ENCODE results near the gene MUC5B.

Gene MUC5B

DNA sequence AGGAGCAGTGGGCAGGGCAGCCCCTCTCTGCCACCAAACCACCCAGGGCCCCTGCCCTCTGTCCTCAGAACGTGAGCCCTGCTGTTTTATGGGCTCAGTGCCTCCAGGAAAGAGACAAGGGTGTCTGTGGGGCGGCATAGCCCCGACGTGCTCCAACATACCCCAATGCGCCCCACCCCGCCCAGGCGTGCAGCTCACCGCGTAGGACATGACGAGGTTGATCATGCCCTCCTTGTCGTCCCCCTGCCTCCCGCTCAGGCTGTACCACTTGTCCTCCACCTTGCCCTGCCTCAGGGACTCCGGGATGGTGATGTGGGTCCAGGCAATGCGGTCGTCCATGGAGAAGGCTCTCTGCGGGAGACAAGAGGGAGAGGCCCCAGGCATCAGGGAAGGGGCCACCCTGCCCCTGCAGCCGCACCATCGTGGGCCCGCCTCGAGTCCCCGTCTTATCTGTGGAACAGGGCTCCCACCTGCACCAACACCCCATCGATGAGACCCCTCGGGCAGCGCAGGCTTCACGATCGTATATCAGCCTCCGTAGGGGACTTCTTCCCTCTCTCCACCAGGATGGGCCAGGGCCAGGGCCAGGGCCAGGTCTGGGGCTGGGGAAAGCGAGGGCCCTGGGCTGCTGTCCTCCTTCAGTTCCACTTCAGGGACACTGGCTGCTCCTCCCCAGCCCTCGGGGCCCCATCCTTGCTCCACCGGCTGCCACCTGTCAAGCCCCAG is 65.7 kb downstream of the MUC5B start:
- no peak for FAIRE-seq

GRCh38 chr11:1289211-1289935 is 66.5 kb downstream of the MUC5B start:
- FAIRE-seq: no peak

DNA sequence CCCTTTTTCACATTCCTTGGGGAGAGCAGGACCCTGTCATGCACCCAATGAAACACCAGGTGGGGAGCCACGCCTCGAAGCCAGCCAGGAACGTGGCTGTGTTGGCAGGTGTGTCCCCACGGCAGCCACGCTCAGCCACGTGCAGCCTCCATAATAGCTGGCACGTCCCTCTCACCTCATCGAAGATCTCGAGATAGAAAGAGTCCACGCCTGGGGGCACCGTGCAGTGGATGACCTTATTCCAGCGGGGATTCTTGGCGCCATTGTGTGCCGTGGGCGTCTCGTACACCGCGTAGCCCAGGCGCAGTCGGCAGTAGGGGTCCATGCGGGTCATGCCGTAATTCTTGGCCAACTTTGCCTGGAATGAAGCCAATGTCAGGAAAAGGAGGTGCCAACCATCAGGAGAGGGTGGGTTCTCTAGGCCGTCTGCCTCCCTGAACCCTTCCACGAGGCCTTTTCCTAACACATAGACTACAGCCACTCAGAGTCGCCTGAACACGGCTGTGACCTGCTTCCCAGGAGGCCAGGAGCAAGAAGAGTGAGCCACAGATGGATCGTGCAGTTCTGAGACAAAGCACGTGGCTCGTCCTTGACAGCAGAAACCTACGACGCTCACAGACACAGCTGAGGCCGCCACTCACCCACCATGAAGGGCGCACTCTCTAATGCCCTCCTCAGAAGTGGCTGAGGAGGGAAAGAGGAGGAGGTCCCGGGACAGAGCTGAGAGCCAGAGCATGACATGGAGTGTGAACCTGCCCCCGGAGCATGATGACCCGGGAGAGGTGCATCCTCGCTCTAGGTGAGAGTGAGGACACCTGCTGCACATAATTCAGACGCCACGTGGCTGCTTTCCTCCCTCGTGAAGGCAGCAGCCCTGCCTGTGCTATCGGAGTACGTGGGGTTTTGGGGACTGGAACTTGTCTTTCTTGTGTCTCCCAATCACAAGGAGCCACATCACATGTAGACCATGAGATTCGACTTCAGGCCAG is 67.5 kb downstream of the MUC5B start:
- no peak for FAIRE-seq

- FAIRE-seq: no peak
These were observed 68.6 kb downstream of the MUC5B start for GRCh38 chr11:1291295-1292017.

DNA sequence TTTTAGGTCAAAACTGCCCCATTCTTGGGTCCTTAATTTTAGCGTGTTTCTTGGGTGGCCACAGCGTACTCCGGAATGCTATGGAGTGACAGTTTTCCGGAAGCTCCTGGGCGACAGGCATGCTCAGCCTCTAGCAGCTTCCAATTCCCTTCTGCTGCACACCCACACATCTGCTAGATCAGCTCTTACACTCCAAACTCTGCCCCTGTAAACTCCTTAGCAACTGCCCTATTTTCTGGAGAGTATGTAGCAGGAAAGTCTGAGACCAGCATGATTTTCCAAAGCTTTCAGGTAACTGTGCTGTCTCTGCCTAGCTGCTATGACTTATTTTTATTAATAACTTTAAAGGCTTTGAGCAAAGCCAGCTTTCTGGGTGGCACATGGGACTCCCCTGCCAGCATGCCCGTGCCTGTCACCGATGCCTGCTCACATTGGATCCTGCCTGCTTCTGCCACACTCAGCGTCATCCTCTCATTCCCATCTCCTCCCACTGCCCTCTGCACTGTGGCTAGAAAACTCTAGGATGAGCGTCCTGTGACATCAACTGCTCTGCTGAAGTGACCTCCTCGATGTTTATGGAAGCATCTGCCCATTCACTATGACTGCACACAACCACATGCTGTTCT is 69.3 kb downstream of the MUC5B start:
- no peak for FAIRE-seq

GRCh38 chr11:1292644-1293618 is 70.1 kb downstream of the MUC5B start:
- FAIRE-seq: no peak

- FAIRE-seq: no peak
These were observed 70.8 kb downstream of the MUC5B start for GRCh38 chr11:1293619-1294015.

DNA sequence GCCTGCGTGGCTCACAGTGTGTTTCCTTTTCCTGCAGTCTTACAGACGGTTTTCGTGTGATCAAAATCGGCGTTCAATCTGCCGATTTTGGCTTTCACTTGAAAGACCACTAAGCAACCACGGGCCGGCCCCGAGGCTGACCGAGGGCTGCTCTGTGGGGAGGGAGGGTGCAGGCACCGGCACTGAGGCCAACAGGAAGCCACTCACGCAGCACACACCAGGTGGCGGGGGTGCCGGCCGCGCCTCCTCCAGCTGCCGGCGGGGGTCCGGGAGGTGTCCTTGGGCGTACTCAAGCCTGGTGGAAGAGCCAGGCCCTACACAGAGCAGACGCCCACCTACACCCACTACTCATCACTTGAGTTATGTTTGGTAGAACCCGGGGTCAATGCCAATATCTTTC is 72.2 kb downstream of the MUC5B start:
- no peak for FAIRE-seq

- no peak for FAIRE-seq
These were observed 72.7 kb downstream of the MUC5B start for GRCh38 chr11:1295591-1295990.

GRCh38 chr11:1296287-1296686 is 73.4 kb downstream of the MUC5B start:
- FAIRE-seq: no peak

DNA sequence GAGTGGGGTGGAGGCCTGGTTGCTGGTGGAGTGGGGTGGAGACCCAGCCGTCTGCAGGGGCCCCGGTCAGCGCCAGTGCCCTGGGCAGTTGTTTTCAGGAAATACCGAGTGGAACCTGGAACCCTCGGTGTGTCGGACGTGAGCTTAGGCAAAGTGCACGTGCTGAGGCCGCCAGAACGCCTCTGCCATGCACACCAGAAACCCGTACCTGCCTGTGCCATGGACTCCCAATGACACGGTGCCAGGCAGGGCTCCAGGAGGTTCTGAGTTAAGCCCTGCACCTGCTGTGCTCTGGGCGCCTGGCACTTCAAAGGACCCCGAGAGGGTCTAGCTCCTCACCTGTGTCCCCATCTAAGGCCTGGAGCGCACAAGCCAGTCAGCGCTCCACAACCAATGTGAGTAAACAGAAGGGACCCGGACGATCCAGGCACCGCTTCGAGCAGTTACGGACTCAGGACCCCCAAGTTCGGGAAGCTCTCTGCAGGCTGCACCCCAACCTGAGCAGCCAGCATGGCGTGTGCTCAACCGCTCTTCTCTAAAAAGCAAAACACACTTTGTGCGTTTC is 74.2 kb downstream of the MUC5B start:
- FAIRE-seq: no peak

DNA sequence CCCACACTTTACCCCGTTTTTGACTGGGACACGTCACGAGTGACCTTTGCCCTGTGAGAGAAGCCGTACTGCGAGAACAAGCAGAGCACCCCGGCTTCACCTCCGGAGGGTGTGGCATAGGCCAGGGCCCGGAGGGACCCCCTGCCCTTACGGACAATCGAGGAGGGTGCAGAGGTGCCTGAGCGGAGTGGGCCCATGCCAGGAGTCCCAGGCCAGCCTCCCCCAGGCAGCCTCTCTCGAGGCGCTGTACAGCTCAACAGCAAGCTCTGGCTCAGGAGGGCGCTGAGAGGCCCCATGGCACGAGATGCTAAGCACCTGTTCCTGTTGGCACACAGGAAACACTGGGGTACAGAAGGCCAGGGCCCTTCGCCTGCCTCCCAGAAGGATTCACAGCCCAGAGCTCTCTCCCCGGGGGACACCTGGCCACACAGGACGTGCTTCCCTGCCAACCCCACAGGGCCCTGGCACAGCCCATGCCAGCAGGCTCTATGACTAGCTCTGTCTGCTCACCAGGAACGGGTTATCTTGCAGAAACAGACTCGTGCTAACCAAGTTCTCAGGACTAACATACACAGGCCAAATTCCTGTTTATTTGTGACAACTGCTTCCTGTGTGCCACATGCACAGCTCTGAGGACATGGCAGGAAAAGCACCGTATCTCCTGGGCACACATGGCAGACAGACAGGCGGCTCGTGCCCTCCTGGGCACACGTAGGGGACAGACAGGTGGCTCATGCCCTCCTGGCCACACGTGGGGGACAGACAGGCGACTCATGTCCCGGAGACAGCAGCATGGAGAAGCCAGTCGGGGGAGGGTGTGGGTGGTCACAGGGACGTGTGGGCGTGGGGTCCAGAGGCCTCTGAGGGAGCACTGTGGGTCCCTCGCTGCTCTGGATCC is 75.0 kb downstream of the MUC5B start:
- FAIRE-seq: no peak

GRCh38 chr11:1298695-1299492 is 76.0 kb downstream of the MUC5B start:
- FAIRE-seq: no peak

- no peak for FAIRE-seq
These were observed 76.8 kb downstream of the MUC5B start for GRCh38 chr11:1299621-1300020.

DNA sequence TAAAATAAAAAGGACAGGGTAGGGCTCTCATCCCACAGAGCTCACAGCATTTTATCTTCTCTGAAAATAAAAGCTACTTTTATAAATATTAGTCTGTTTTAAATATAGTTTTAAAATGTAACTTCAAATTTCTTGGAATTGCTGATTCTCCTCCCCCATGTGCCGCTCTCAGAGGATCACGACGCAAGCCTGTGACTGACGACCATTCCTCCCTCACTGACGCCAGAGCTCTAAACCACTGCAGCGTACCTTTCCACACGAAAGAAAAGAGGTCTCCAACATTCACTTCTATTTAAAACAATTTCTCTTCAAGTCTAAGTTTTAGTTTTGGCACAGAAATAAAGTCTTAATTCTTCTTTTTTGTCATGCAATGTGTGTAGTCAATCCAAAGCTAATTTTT is 77.3 kb downstream of the MUC5B start:
- no peak for FAIRE-seq

DNA sequence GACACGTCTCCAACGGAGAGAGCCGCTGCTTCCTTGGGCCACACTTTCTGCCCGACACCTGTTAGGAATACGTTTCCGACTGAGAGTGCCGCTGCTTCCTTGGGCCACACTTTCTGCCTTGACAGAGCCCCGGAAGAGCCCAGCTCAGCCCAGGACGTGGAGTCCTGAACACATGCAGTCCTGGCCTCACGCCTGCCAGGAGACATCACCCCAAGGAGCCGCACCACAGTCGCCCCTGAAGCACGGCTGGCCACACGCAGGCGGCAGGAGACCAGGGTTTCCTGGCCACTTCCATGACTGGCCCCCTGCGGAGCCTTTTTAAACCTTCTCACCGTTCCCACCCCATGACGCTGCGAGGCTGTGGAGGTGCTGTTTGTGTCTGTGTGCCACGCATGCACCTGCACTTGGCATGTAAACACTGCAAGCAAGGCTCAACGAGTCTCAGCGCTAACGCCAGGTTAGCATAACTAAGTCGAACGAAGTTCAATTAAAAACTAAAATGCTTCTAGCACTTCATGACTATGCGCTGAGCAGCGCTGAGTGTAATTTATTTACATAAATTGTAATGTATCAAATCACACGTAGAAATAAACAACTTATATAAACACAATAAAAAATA is 77.8 kb downstream of the MUC5B start:
- FAIRE-seq: no peak

DNA sequence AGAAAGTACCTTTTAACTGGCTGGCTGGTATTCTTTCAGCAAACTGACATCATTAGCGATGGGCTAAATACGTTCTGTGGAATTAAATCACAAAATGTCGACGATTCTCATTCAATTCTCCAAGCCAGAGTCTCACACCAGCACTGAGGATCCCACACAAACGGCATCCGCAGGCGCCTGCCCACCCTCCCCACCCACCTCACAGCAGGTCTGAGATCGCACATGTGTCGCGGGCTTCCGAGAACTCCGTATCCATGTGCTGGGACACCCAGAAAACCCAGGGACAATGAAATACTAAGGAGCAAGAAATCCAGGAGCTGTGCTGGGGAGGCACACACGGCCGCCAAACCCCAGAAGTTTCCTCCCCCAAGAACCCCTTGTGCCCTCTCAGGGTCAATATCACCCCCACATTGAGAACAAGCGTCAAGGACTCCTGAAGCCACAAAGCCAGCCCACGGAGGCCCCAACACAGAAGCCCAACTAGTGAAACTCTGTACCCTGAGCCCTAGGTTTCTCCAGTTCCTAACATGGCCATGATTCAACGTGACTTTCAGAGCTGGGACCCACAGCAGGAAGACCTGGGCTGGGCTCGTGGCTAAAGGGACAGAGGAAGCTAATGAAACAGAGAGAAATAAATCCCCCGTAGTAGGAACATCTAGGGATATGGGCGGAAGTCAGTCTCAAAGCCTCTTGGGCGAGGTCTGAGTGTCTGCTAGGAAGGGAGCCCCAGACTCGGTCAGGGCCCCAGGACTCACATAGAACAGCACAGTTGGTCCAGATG is 78.5 kb downstream of the MUC5B start:
- FAIRE-seq: no peak
